Endothelial cell of umbilical vein (primary cell): ENCODE data around the gene AHRR. TPM values are rescaled to one million over a fixed set of nuclear protein-coding genes. Genes with fewer than 3 reads are reported as not detected.

ENCODE experiments used
- BruUV-seq: library from RNA; stranded (reverse); fragments of 400-500 nt; replicated peaks from 2 replicates; lab custom pipeline; 2021; lab: Mats Ljungman, UMichigan
- CTCF ChIA-PET: fragments of 300-600, 350-600 bp; sonication (Branson Sonifier 250); formaldehyde crosslinking; loops from one replicate; lab custom pipeline; 2021; ENCODE audit warnings: antibody characterized with exemption, inconsistent platforms; lab: Charles Lee
- POLR2A ChIA-PET: fragments of 300-600, 350-600 bp; sonication (Branson Sonifier 250); formaldehyde crosslinking; loops from one replicate; lab custom pipeline; 2021; ENCODE audit warnings: antibody characterized with exemption, inconsistent platforms; lab: Charles Lee
- DNase-seq: peaks from one replicate; pipeline ENCODE4 v3.0.0-alpha.2; 2011; ENCODE audit warnings: low read depth, low spot score
- FAIRE-seq: peaks from 2 replicates; lab custom pipeline; 2011; peaks lifted over from hg19 to GRCh38; lab: Jason Lieb, UNC
- H2AFZ ChIP-seq: 2 replicates; pipeline ENCODE4 v1.6.0; 2012; ENCODE audit warnings: low read depth, low read length, control low read depth, inconsistent platforms
- H3K27ac ChIP-seq: 2 replicates; pipeline ENCODE4 v1.5.1; 2011; ENCODE audit warnings: low read depth, mild to moderate bottlenecking, control low read depth, low read length, moderate library complexity; ENCODE audit not compliant: insufficient read depth
- H3K27me3 ChIP-seq, 2 experiments: 2 replicates each; pipeline versions ENCODE4 v1.6.0 to v1.6.1; 2011; ENCODE audit warnings: low read length in 2 of 2, mixed read lengths in 1 of 2; ENCODE audit not compliant: control insufficient read depth in 2 of 2, insufficient read depth in 2 of 2
- H3K36me3 ChIP-seq, 2 experiments: 2 replicates in 1 of 2; 3 replicates in 1 of 2; pipeline ENCODE4 v1.5.1; 2011; ENCODE audit warnings: low read length in 2 of 2, mild to moderate bottlenecking in 1 of 2, moderate library complexity in 1 of 2; ENCODE audit not compliant: control insufficient read depth in 2 of 2, insufficient read depth in 2 of 2; ENCODE audit errors: extremely low read depth in 1 of 2
- H3K4me1 ChIP-seq: 3 replicates; pipeline ENCODE4 v1.5.1; 2011; ENCODE audit warnings: mild to moderate bottlenecking, low read length; ENCODE audit not compliant: control insufficient read depth, insufficient read depth; ENCODE audit errors: extremely low read depth
- H3K4me2 ChIP-seq: 2 replicates; pipeline ENCODE4 v1.6.1; 2011; ENCODE audit warnings: low read length, control low read depth, mixed read lengths; ENCODE audit not compliant: insufficient read depth
- H3K4me3 ChIP-seq, 3 experiments: fragments of 200-600 bp in 1 of 3; sonication (generic), shearing (Covaris generic) in 1 of 3; replicated peaks in 1 of 3; 2 replicates each; pipeline ENCODE4 v1.5.1; 2011 to 2016; ENCODE audit warnings: control low read depth in 3 of 3, low read length in 3 of 3, mild to moderate bottlenecking in 2 of 3, inconsistent platforms in 1 of 3, low read depth in 1 of 3, moderate library complexity in 1 of 3; ENCODE audit not compliant: insufficient read depth in 1 of 3
- H3K79me2 ChIP-seq: 2 replicates; pipeline ENCODE4 v1.6.0; 2012; ENCODE audit warnings: low read length, inconsistent platforms; ENCODE audit not compliant: control insufficient read depth, insufficient read depth
- H3K9ac ChIP-seq: replicated peaks from 2 replicates; pipeline ENCODE3; 2011; ENCODE audit warnings: low read length, control low read depth; ENCODE audit not compliant: insufficient read depth; ENCODE audit errors: extremely low read depth
- H3K9me1 ChIP-seq: replicated peaks from 3 replicates; pipeline ENCODE4 v1.6.0; 2011; ENCODE audit warnings: mild to moderate bottlenecking, low read length; ENCODE audit not compliant: control insufficient read depth, insufficient read depth; ENCODE audit errors: extremely low read depth
- H3K9me3 ChIP-seq: replicated peaks from 2 replicates; pipeline ENCODE4 v1.5.1; 2012; ENCODE audit warnings: low read length, inconsistent platforms; ENCODE audit not compliant: control insufficient read depth, insufficient read depth
- H4K20me1 ChIP-seq: replicated peaks from 2 replicates; pipeline ENCODE3; 2011; ENCODE audit warnings: mild to moderate bottlenecking, low read length; ENCODE audit not compliant: control insufficient read depth, insufficient read depth; ENCODE audit errors: extremely low read depth
- CTCF ChIP-seq, 2 donors: IDR thresholded peaks; 1 replicate in 1 of 2; 2 replicates in 1 of 2; pipeline ENCODE4 v1.5.1; 2011; ENCODE audit warnings: low read length in 2 of 2, mild to moderate bottlenecking in 2 of 2, moderate library complexity in 2 of 2, control low read depth in 1 of 2, inconsistent platforms in 1 of 2, low read depth in 1 of 2; ENCODE audit not compliant: insufficient read depth in 1 of 2; ENCODE audit errors: extremely low read depth in 1 of 2
- EZH2 ChIP-seq: IDR thresholded peaks from 2 replicates; pipeline ENCODE4 v1.6.1; 2012; ENCODE audit warnings: borderline replicate concordance, low read depth, mild to moderate bottlenecking, moderate library complexity, low read length, inconsistent platforms; ENCODE audit not compliant: severe bottlenecking
- FOS ChIP-seq: IDR thresholded peaks from 2 replicates; pipeline ENCODE4 v1.6.1; 2011; ENCODE audit warnings: mild to moderate bottlenecking, low read length, moderate library complexity, borderline replicate concordance; ENCODE audit not compliant: insufficient read depth
- GATA2 ChIP-seq: IDR thresholded peaks from 2 replicates; pipeline ENCODE4 v1.7.0; 2011; ENCODE audit warnings: low read depth, mild to moderate bottlenecking, moderate library complexity, mixed read lengths, low read length; ENCODE audit not compliant: insufficient read length, insufficient read depth
- JUN ChIP-seq: IDR thresholded peaks from 2 replicates; pipeline ENCODE4 v1.6.1; 2011; ENCODE audit warnings: borderline replicate concordance, low read depth; ENCODE audit not compliant: insufficient read length, insufficient read depth
- MAX ChIP-seq: IDR thresholded peaks from 2 replicates; pipeline ENCODE4 v1.6.1; 2011; ENCODE audit not compliant: insufficient read depth, insufficient read length
- MYC ChIP-seq: IDR thresholded peaks from one replicate; pipeline ENCODE4 v1.6.1; 2011; ENCODE audit warnings: mild to moderate bottlenecking, low read depth, low read length
- POLR2A ChIP-seq: IDR thresholded peaks from 2 replicates; pipeline ENCODE4 v1.6.1; 2012; ENCODE audit warnings: low read depth, mild to moderate bottlenecking, control low read depth, low read length
- POLR2AphosphoS5 ChIP-seq: IDR thresholded peaks from 2 replicates; pipeline ENCODE4 v1.6.1; 2012; ENCODE audit warnings: low read depth, mild to moderate bottlenecking, control low read depth, low read length, moderate library complexity; ENCODE audit not compliant: insufficient read depth
- dilution Hi-C: fragments of 300-500 bp; cut with MboI; formaldehyde crosslinking; loops from one replicate; pipeline ENCODE4 v1.15.0; 2019; ENCODE audit warnings: low sequenced_read_pairs; ENCODE audit not compliant: extremely low pct_ligation_motif_present
- intact Hi-C: fragments of 100-400 bp; cut with micrococcal nuclease; formaldehyde crosslinking; loops from one replicate; pipeline ENCODE4 v1.10.0; 2022
- polyA plus RNA-seq, 4 experiments: library from polyadenylated mRNA; depleted of rRNA in 3 of 4; stranded (reverse) in 3 of 4; unstranded in 1 of 4; fragments of >200 nt; gene quantifications; 2 replicates each; pipeline versions ENCODE4 v1.2.1 to v1.2.3, GENCODE V29; 2011 to 2012; ENCODE audit warnings: missing spikeins in 1 of 4
- total RNA-seq: library from RNA; stranded (reverse); gene quantifications from 2 replicates; pipeline ENCODE4 v1.2.3, GENCODE V29; 2021

The AHRR gene
- total and polyA plus RNA-seq, 2 donors (not counting 3 experiments of a cell fraction or from before 2014, with no cell fraction given): 3.1 to 7.3 TPM

GRCh38 chr5:484556-484955, 163.0 kb downstream of the AHRR start:
- DNase-seq (no peak), FAIRE-seq (no peak)
- POLR2A ChIA-PET: no interaction called here
- no peaks in the 10 kb centered on the region for H3K9me3 ChIP-seq
- no peak overlapping the region for H3K4me2 ChIP-seq
- H4K20me1 ChIP-seq: no peaks in the 10 kb centered on the region
- H3K4me3 ChIP-seq: no peak overlapping the region
- no peaks in the 10 kb centered on the region for H3K79me2 ChIP-seq
- no peaks in the 10 kb centered on the region for H3K4me1 ChIP-seq
- CTCF ChIA-PET: no interaction called here
- dilution Hi-C loops: no loop called here
- peaks cover 0 to 2% of the 10 kb centered on the region in 2 experiments for H3K27me3 ChIP-seq
- intact Hi-C loops: no loop called here
- no peak overlapping the region for H3K9ac ChIP-seq
- H3K27ac ChIP-seq: no peak overlapping the region
- no TSS peak for BruUV-seq
- no peaks in the 10 kb centered on the region for H3K36me3 ChIP-seq
- no peaks in the 10 kb centered on the region for H3K9me1 ChIP-seq
- no peak overlapping the region for H2AFZ ChIP-seq
- no peak for TF ChIP-seq POLR2A
- TF ChIP-seq POLR2AphosphoS5: no peak
- no peak for TF ChIP-seq EZH2
- TF ChIP-seq CTCF (IDR thresholded peaks at IDR 0.05; ENCODE audit: extremely low read depth in 1 of 2, insufficient read depth in 1 of 2, low read depth in 1 of 2, low read length in 2 of 2): no peak
- no peak for TF ChIP-seq MAX
- no peak for TF ChIP-seq MYC
- TF ChIP-seq JUN: no peak
- TF ChIP-seq FOS: no peak
- TF ChIP-seq GATA2: no peak
